Measurements from ENCODE around the gene PFKFB1.

The PFKFB1 gene

DNA sequence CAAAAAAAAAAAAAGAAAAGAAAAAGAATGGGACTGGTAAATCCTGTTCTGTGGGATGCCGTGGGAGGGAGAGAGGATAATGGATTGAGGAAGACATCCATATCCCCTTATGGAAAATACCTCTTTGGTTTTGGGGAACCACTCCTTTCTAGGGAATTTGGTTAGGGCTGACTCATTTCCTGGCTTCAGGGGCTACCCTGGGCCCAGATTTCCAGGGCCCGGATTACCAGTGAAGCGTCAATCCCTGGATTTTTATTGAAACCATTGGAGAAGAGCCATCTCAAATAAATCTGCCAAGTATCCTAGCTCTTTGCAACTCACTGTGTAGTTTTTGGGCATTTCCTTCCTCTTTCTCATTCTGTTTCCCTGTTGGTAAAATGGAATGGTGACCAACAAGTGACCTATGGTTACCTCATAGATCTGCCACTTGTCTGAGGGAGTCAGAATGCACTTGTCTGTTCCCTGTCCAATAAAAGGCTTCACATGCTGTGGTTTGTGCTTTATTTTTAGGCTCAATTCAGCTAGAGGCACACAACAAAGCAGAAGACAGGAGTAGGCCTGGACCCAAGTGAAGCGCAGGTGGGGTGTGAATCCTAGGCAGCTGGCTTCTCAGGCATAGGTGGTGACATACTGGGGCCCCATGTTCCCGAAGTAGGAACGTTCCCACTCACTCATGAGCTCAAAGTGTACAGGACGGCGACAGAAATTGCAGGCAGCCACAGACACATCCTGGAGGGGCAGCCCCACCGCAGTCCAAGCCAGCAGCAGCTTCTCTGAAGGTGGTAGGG, 14.8 kb upstream of the PFKFB1 start:
- Histone ChIP-seq H3K4me2 (ENCODE audit: low read length, poor library complexity, severe bottlenecking) (no peak overlapping the region), H3K4ac (ENCODE audit: low read depth in 1 of 2, low read length in 2 of 2) (no peak overlapping the region), H3K27me3 (ENCODE audit: control insufficient read depth in 1 of 2, insufficient read depth in 1 of 2, low read length in 2 of 2) (peaks cover 0 to 11% of the 10 kb centered on the region in 2 experiments), H3K18ac (ENCODE audit: low read depth in 1 of 2, low read length in 2 of 2) (no peak overlapping the region), H2BK120ac (ENCODE audit: low read depth, low read length) (no peak overlapping the region), H2BK5ac (ENCODE audit: low read depth, low read length, poor library complexity, severe bottlenecking) (no peak overlapping the region), H2BK15ac (ENCODE audit: low read depth, poor library complexity, severe bottlenecking) (no peak overlapping the region), H3K79me1 (replicated peaks; ENCODE audit: low read length, poor library complexity, severe bottlenecking) (peaks cover 4% of the 10 kb centered on the region), H3K14ac (ENCODE audit: low read length in 2 of 2) (no peak overlapping the region), H3K4me1 (ENCODE audit: control insufficient read depth, insufficient read depth, low read depth, low read length) (no peaks in the 10 kb centered on the region), H2AK5ac (ENCODE audit: low read length, severe bottlenecking) (no peak overlapping the region), H3K27ac (ENCODE audit: low read length, poor library complexity, severe bottlenecking) (no peak overlapping the region), H4K91ac (ENCODE audit: low read length) (no peak overlapping the region), H4K8ac (ENCODE audit: low read length) (no peak overlapping the region), H2BK12ac (ENCODE audit: low read length in 2 of 2) (no peak overlapping the region), H3K23ac (ENCODE audit: low read length in 2 of 2) (no peak overlapping the region), H3K36me3 (ENCODE audit: control insufficient read depth in 1 of 2, insufficient read depth in 2 of 2, low read depth in 1 of 2, low read length in 2 of 2) (peaks cover 21 to 33% of the 10 kb centered on the region in 2 experiments), H2AFZ (ENCODE audit: low read depth, low read length) (no peak overlapping the region), H3K4me3 (ENCODE audit: insufficient read depth in 1 of 2, low read depth in 1 of 2, low read length in 2 of 2) (no peak overlapping the region), H3K9ac (ENCODE audit: low read length) (no peak overlapping the region), H3K9me3 (ENCODE audit: control insufficient read depth, low read length) (no peaks in the 10 kb centered on the region)
- peak; percentile 24 for DNase-seq
- 92% methylated on average over 8 of the region's 9 CpGs for WGBS

DNA sequence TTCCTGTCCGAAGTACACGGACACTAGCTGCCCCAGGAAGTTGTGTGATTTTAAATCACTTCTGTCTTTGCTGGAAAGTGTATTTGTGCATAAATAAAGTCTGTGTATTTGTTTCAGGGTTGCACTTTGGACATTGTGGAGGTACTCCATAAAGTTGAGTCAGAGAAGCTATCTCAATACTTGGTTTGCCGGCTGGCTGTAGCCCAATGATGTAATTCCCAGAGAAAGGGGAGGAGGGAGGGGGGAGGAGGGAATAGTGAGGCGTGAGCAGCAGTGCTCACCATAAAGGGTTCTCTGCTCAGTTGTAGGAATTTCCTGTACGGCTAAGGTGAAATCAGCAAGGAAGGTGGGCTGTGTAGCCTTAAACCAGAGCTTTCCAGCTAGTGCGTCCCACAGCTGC, 13.7 kb upstream of the PFKFB1 start:
- Histone ChIP-seq H3K14ac (ENCODE audit: low read length in 2 of 2) (no peak overlapping the region), H3K9ac (ENCODE audit: low read length) (no peak overlapping the region), H4K91ac (ENCODE audit: low read length) (peak overlapping the region; percentile 39), H3K18ac (ENCODE audit: low read depth in 1 of 2, low read length in 2 of 2) (no peak overlapping the region), H2BK5ac (ENCODE audit: low read depth, low read length, poor library complexity, severe bottlenecking) (no peak overlapping the region), H4K8ac (ENCODE audit: low read length) (no peak overlapping the region), H3K4ac (ENCODE audit: low read depth in 1 of 2, low read length in 2 of 2) (no peak overlapping the region), H2BK120ac (ENCODE audit: low read depth, low read length) (no peak overlapping the region), H2BK15ac (ENCODE audit: low read depth, poor library complexity, severe bottlenecking) (no peak overlapping the region), H3K27ac (ENCODE audit: low read length, poor library complexity, severe bottlenecking) (no peak overlapping the region), H3K27me3 (ENCODE audit: control insufficient read depth in 1 of 2, insufficient read depth in 1 of 2, low read length in 2 of 2) (peaks cover 0 to 7% of the 10 kb centered on the region in 2 experiments), H3K4me2 (ENCODE audit: low read length, poor library complexity, severe bottlenecking) (no peak overlapping the region), H3K36me3 (ENCODE audit: control insufficient read depth in 1 of 2, insufficient read depth in 2 of 2, low read depth in 1 of 2, low read length in 2 of 2) (peaks cover 27 to 43% of the 10 kb centered on the region in 2 experiments), H2AFZ (ENCODE audit: low read depth, low read length) (no peak overlapping the region), H3K4me1 (ENCODE audit: control insufficient read depth, insufficient read depth, low read depth, low read length) (no peaks in the 10 kb centered on the region), H3K9me3 (ENCODE audit: control insufficient read depth, low read length) (no peaks in the 10 kb centered on the region), H3K23ac (ENCODE audit: low read length in 2 of 2) (no peak overlapping the region), H3K4me3 (ENCODE audit: insufficient read depth in 1 of 2, low read depth in 1 of 2, low read length in 2 of 2) (no peak overlapping the region), H2BK12ac (ENCODE audit: low read length in 2 of 2) (no peak overlapping the region), H3K79me1 (replicated peaks; ENCODE audit: low read length, poor library complexity, severe bottlenecking) (peaks cover 13% of the 10 kb centered on the region), H2AK5ac (ENCODE audit: low read length, severe bottlenecking) (no peak overlapping the region)
- 54% methylated on average over 6 of the region's 6 CpGs for WGBS
- peak; percentile 60 for DNase-seq

DNA sequence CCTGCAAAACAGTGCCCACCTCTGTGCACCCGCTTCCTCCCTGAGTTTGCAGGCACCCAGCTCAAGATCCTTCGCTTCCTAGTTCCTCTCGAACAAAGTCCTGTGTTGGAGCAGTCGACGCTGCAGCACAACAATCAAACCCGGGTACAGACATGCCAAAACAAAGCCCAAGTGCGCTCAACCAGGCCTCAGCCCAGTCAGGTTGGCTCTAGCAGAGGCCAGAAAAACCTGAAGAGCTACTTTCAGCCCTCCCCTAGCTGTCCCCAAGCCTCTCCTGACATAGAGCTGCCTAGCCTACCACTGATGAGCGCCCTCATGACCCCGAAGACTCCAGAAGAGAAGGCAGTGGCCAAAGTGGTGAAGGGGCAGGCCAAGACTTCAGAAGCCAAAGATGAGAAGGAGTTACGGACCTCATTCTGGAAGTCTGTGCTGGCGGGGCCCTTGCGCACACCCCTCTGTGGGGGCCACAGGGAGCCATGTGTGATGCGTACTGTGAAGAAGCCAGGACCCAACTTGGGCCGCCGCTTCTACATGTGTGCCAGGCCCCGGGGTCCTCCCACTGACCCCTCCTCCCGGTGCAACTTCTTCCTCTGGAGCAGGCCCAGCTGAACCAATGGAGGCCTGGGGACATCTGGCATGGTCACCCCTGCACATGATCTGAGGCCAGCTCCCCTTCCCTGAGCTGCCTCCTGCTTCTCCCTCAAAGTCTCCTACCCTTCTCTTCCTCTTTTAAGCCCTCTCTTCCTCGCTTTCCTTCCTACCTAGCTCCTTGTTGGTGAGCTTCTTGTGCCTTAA, 13.0 kb upstream of the PFKFB1 start:
- H2BK120ac ChIP-seq (ENCODE audit: low read depth, low read length): no peak overlapping the region
- no peaks in the 10 kb centered on the region for H3K9me3 ChIP-seq (ENCODE audit: control insufficient read depth, low read length)
- H3K18ac ChIP-seq (ENCODE audit: low read depth in 1 of 2, low read length in 2 of 2): no peak overlapping the region
- H2BK15ac ChIP-seq (ENCODE audit: low read depth, poor library complexity, severe bottlenecking): no peak overlapping the region
- H3K4me2 ChIP-seq (ENCODE audit: low read length, poor library complexity, severe bottlenecking): no peak overlapping the region
- peaks cover 27 to 48% of the 10 kb centered on the region in 2 experiments for H3K36me3 ChIP-seq (ENCODE audit: control insufficient read depth in 1 of 2, insufficient read depth in 2 of 2, low read depth in 1 of 2, low read length in 2 of 2)
- H3K79me1 ChIP-seq (replicated peaks; ENCODE audit: low read length, poor library complexity, severe bottlenecking): peaks cover 16% of the 10 kb centered on the region
- WGBS: over 99% methylated on average over 15 of the region's 18 CpGs
- no peak overlapping the region for H2BK12ac ChIP-seq (ENCODE audit: low read length in 2 of 2)
- no peak overlapping the region for H3K14ac ChIP-seq (ENCODE audit: low read length in 2 of 2)
- H3K9ac ChIP-seq (ENCODE audit: low read length): no peak overlapping the region
- no peak overlapping the region for H2AK5ac ChIP-seq (ENCODE audit: low read length, severe bottlenecking)
- H2BK5ac ChIP-seq (ENCODE audit: low read depth, low read length, poor library complexity, severe bottlenecking): no peak overlapping the region
- H4K91ac ChIP-seq (ENCODE audit: low read length): no peak overlapping the region
- no peak for DNase-seq
- H3K27ac ChIP-seq (ENCODE audit: low read length, poor library complexity, severe bottlenecking): no peak overlapping the region
- H3K4me3 ChIP-seq (ENCODE audit: insufficient read depth in 1 of 2, low read depth in 1 of 2, low read length in 2 of 2): no peak overlapping the region
- H3K4ac ChIP-seq (ENCODE audit: low read depth in 1 of 2, low read length in 2 of 2): no peak overlapping the region
- no peak overlapping the region for H2AFZ ChIP-seq (ENCODE audit: low read depth, low read length)
- H4K8ac ChIP-seq (ENCODE audit: low read length): no peak overlapping the region
- H3K4me1 ChIP-seq (ENCODE audit: control insufficient read depth, insufficient read depth, low read depth, low read length): no peaks in the 10 kb centered on the region
- peaks cover 0 to 7% of the 10 kb centered on the region in 2 experiments for H3K27me3 ChIP-seq (ENCODE audit: control insufficient read depth in 1 of 2, insufficient read depth in 1 of 2, low read length in 2 of 2)
- H3K23ac ChIP-seq (ENCODE audit: low read length in 2 of 2): no peak overlapping the region

DNA sequence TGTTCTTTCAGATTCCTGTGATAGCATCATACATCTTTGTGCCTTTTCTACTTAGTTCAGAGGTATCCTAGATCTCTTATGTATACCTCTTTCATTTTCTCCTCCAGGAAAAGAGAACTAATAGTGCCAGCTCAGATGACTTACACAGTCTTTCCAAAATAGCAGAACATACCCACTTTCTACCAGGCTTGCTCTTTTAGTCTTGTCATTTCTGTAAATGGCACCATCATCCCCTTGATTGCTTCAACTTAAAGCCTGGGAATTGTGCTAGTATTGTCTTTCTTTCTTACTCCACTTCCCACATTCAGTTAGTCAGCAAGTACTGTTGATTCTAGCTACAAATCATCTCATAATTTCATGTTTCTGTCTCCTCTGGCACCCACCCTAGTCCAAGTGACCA, 11.3 kb upstream of the PFKFB1 start:
- peaks cover 27 to 48% of the 10 kb centered on the region in 2 experiments for H3K36me3 ChIP-seq (ENCODE audit: control insufficient read depth in 1 of 2, insufficient read depth in 2 of 2, low read depth in 1 of 2, low read length in 2 of 2)
- no peak overlapping the region for H3K27ac ChIP-seq (ENCODE audit: low read length, poor library complexity, severe bottlenecking)
- H3K9me3 ChIP-seq (ENCODE audit: control insufficient read depth, low read length): no peaks in the 10 kb centered on the region
- no peak overlapping the region for H3K4me2 ChIP-seq (ENCODE audit: low read length, poor library complexity, severe bottlenecking)
- H2BK12ac ChIP-seq (ENCODE audit: low read length in 2 of 2): no peak overlapping the region
- DNase-seq: no peak
- H3K14ac ChIP-seq (ENCODE audit: low read length in 2 of 2): no peak overlapping the region
- no peak overlapping the region for H4K8ac ChIP-seq (ENCODE audit: low read length)
- H3K23ac ChIP-seq (ENCODE audit: low read length in 2 of 2): no peak overlapping the region
- no peak overlapping the region for H2BK5ac ChIP-seq (ENCODE audit: low read depth, low read length, poor library complexity, severe bottlenecking)
- H3K79me1 ChIP-seq (replicated peaks; ENCODE audit: low read length, poor library complexity, severe bottlenecking): peaks cover 16% of the 10 kb centered on the region
- no peak overlapping the region for H4K91ac ChIP-seq (ENCODE audit: low read length)
- no peak overlapping the region for H3K4ac ChIP-seq (ENCODE audit: low read depth in 1 of 2, low read length in 2 of 2)
- no peak overlapping the region for H2BK15ac ChIP-seq (ENCODE audit: low read depth, poor library complexity, severe bottlenecking)
- no peak overlapping the region for H2AFZ ChIP-seq (ENCODE audit: low read depth, low read length)
- no peak overlapping the region for H2BK120ac ChIP-seq (ENCODE audit: low read depth, low read length)
- H3K4me3 ChIP-seq (ENCODE audit: insufficient read depth in 1 of 2, low read depth in 1 of 2, low read length in 2 of 2): no peak overlapping the region
- no peak overlapping the region for H3K18ac ChIP-seq (ENCODE audit: low read depth in 1 of 2, low read length in 2 of 2)
- no peak overlapping the region for H2AK5ac ChIP-seq (ENCODE audit: low read length, severe bottlenecking)
- no peaks in the 10 kb centered on the region for H3K27me3 ChIP-seq (ENCODE audit: control insufficient read depth in 1 of 2, insufficient read depth in 1 of 2, low read length in 2 of 2)
- no peaks in the 10 kb centered on the region for H3K4me1 ChIP-seq (ENCODE audit: control insufficient read depth, insufficient read depth, low read depth, low read length)
- no peak overlapping the region for H3K9ac ChIP-seq (ENCODE audit: low read length)

All from mesenchymal stem cell (in vitro differentiated cells and primary cell).